ENCODE measurements around the gene IMMP2L. TPM values are rescaled to one million over a fixed set of nuclear protein-coding genes. Genes with fewer than 3 reads are reported as not detected.
A peak's percentile ranks its signal among the peaks of the same experiment; 100 is the strongest.

IMMP2L gene
- total RNA-seq, 1 experiment from 2014 or later = 8.6 TPM

GRCh38 chr7:111594602-111595001 is 32.3 kb upstream of the IMMP2L start:
- Histone ChIP-seq H3K4me2 (ENCODE audit: low read length) (no peak overlapping the region), H3K27ac (ENCODE audit: low read length) (no peak overlapping the region), H4K20me1 (ENCODE audit: low read length) (no peaks in the 10 kb centered on the region), H3K9ac (ENCODE audit: low read length) (no peak overlapping the region), H3K27me3 (ENCODE audit: low read length) (no peaks in the 10 kb centered on the region), H3K9me2 (replicated peaks; ENCODE audit: low read length) (no peaks in the 10 kb centered on the region), H3K9me3 (ENCODE audit: low read length) (no peaks in the 10 kb centered on the region), H3K36me3 (ENCODE audit: low read depth, low read length) (no peaks in the 10 kb centered on the region), H3K4me3 (ENCODE audit: low read length) (no peak overlapping the region), H3K79me2 (ENCODE audit: low read length) (no peaks in the 10 kb centered on the region), H3K4me1 (ENCODE audit: insufficient read depth, low read length) (no peaks in the 10 kb centered on the region), H2AFZ (ENCODE audit: low read length) (no peak overlapping the region), H3F3A (ENCODE audit: low read length, unreplicated experiment) (no peaks in the 10 kb centered on the region)
- TF ChIP-seq EZH2 (IDR thresholded peaks at IDR 0.05; ENCODE audit: low read length, unreplicated experiment) = no peak
- no peak for TF ChIP-seq CTCF (conservative IDR thresholded peaks at IDR 0.05; ENCODE audit: low read depth, low read length)
- TF ChIP-seq EZH2phosphoT487 (IDR thresholded peaks at IDR 0.05; ENCODE audit: borderline replicate concordance, low read length) = no peak
- ATAC-seq (no peak), DNase-seq (no peak)
- no TSS peak for BruUV-seq (replicated peaks)
- intact Hi-C loops (cut with micrococcal nuclease) = no loop called here
- POLR2A ChIA-PET (ENCODE audit: unreplicated experiment) = no interaction called here
- CTCF ChIA-PET = no interaction called here

- DNase-seq (no peak), ATAC-seq (no peak)
- Histone ChIP-seq H3K79me2 (ENCODE audit: low read length) (no peaks in the 10 kb centered on the region), H3K36me3 (ENCODE audit: low read depth, low read length) (no peaks in the 10 kb centered on the region), H4K20me1 (ENCODE audit: low read length) (no peaks in the 10 kb centered on the region), H3K27ac (ENCODE audit: low read length) (no peak overlapping the region), H3K9ac (ENCODE audit: low read length) (no peak overlapping the region), H3K4me2 (ENCODE audit: low read length) (no peak overlapping the region), H3K9me3 (ENCODE audit: low read length) (no peaks in the 10 kb centered on the region), H3K9me2 (replicated peaks; ENCODE audit: low read length) (no peaks in the 10 kb centered on the region), H2AFZ (ENCODE audit: low read length) (no peak overlapping the region), H3K4me3 (ENCODE audit: low read length) (no peak overlapping the region), H3F3A (ENCODE audit: low read length, unreplicated experiment) (no peaks in the 10 kb centered on the region), H3K4me1 (ENCODE audit: insufficient read depth, low read length) (peaks cover under 1% of the 10 kb centered on the region; the same call in 1 of the 2 replicates), H3K27me3 (ENCODE audit: low read length) (no peaks in the 10 kb centered on the region)
- TF ChIP-seq EZH2 (IDR thresholded peaks at IDR 0.05; ENCODE audit: low read length, unreplicated experiment) (no peak), CTCF (conservative IDR thresholded peaks at IDR 0.05; ENCODE audit: low read depth, low read length) (no peak), EZH2phosphoT487 (IDR thresholded peaks at IDR 0.05; ENCODE audit: borderline replicate concordance, low read length) (no peak)
- BruUV-seq (replicated peaks) = no TSS peak
- ChIA-PET CTCF (no interaction called here), POLR2A (ENCODE audit: unreplicated experiment) (no interaction called here)
- intact Hi-C loops (cut with micrococcal nuclease) = no loop called here
Observed at GRCh38 chr7:111593343-111593742, 31.1 kb upstream of the IMMP2L start.

GRCh38 chr7:111588065-111588433 is 25.8 kb upstream of the IMMP2L start:
- ATAC-seq = peak; percentile 56; the same call in 1 of the 2 replicates
- peak overlapping the region; percentile 23; the same call in 1 of the 2 replicates for H2AFZ ChIP-seq (ENCODE audit: low read length)
- H3K4me2 ChIP-seq (ENCODE audit: low read length) = peak overlapping the region; percentile 36
- no peaks in the 10 kb centered on the region for H4K20me1 ChIP-seq (ENCODE audit: low read length)
- ChIA-PET POLR2A (ENCODE audit: unreplicated experiment) (interaction anchor here (0.6 kb wide), 1 partner anchor 863 kb away, joined by 3 read pairs; no protein-coding TSS in a partner anchor), CTCF (no interaction called here)
- intact Hi-C loops (cut with micrococcal nuclease) = no loop called here
- no peaks in the 10 kb centered on the region for H3K9me3 ChIP-seq (ENCODE audit: low read length)
- TF ChIP-seq CTCF (conservative IDR thresholded peaks at IDR 0.05; ENCODE audit: low read depth, low read length) (no peak), EZH2phosphoT487 (IDR thresholded peaks at IDR 0.05; ENCODE audit: borderline replicate concordance, low read length) (no peak), EZH2 (IDR thresholded peaks at IDR 0.05; ENCODE audit: low read length, unreplicated experiment) (no peak)
- no peaks in the 10 kb centered on the region for H3K36me3 ChIP-seq (ENCODE audit: low read depth, low read length)
- peaks cover 15% of the 10 kb centered on the region; the same call in 1 of the 2 replicates for H3K4me1 ChIP-seq (ENCODE audit: insufficient read depth, low read length)
- no peaks in the 10 kb centered on the region for H3F3A ChIP-seq (ENCODE audit: low read length, unreplicated experiment)
- no peak overlapping the region for H3K9ac ChIP-seq (ENCODE audit: low read length)
- H3K79me2 ChIP-seq (ENCODE audit: low read length) = no peaks in the 10 kb centered on the region
- no peaks in the 10 kb centered on the region for H3K27me3 ChIP-seq (ENCODE audit: low read length)
- no peak overlapping the region for H3K4me3 ChIP-seq (ENCODE audit: low read length)
- BruUV-seq (replicated peaks) = no TSS peak
- peak; percentile 53 for DNase-seq
- H3K27ac ChIP-seq (ENCODE audit: low read length) = peak overlapping the region; percentile 67
- H3K9me2 ChIP-seq (replicated peaks; ENCODE audit: low read length) = no peaks in the 10 kb centered on the region
